Caco-2 (cell line): ENCODE measurements around the gene KLHDC3. TPM values are rescaled to one million over a fixed set of nuclear protein-coding genes. Genes with fewer than 3 reads are reported as not detected.
A peak's percentile ranks its signal among the peaks of the same experiment; 100 is the strongest.

Source experiments
- BruUV-seq: library from RNA; stranded (reverse); fragments of 400-500 nt; replicated peaks from 2 replicates; lab custom pipeline; 2021; lab: Mats Ljungman, UMichigan
- CTCF ChIA-PET: fragments of 300-600 bp; sonication (Branson Sonifier 250); formaldehyde crosslinking; loops from one replicate; lab custom pipeline; 2022; ENCODE audit warnings: antibody characterized with exemption; lab: Charles Lee
- POLR2A ChIA-PET: fragments of 300-600 bp; sonication (Branson Sonifier 250); formaldehyde crosslinking; loops from one replicate; lab custom pipeline; 2022; ENCODE audit warnings: antibody characterized with exemption; lab: Charles Lee
- DNase-seq, 2 experiments: peaks; one replicate each; pipeline versions ENCODE4 v3.0.0 to v3.0.0-alpha.2; 2020 to 2022
- H3K27me3 ChIP-seq: replicated peaks from 2 replicates; pipeline ENCODE4 v1.6.0; 2011; ENCODE audit warnings: low read length; ENCODE audit not compliant: control insufficient read depth, insufficient read depth
- H3K36me3 ChIP-seq: 2 replicates; pipeline ENCODE4 v1.5.1; 2011; ENCODE audit warnings: low read length; ENCODE audit not compliant: control insufficient read depth, insufficient read depth
- H3K4me1 ChIP-seq: fragments of 250-450 bp; sonication (Bioruptor Pico); 2 replicates; pipeline ENCODE4 v1.5.1; 2020; ENCODE audit warnings: mild to moderate bottlenecking
- H3K4me3 ChIP-seq: 2 replicates; pipeline ENCODE4 v1.5.1; 2011; ENCODE audit warnings: low read depth, mild to moderate bottlenecking, control low read depth, low read length
- H3K9me3 ChIP-seq: fragments of 250-450 bp; sonication (Bioruptor Pico); 2 replicates; pipeline ENCODE4 v1.5.1; 2020; ENCODE audit warnings: mild to moderate bottlenecking, moderate library complexity
- H3K27ac Mint-ChIP-seq: one replicate; pipeline ENCODE4 v1.8.0; 2022; ENCODE audit warnings: mixed read lengths; ENCODE audit not compliant: unreplicated experiment
- H3K27me3 Mint-ChIP-seq: one replicate; pipeline ENCODE4 v1.8.0; 2022; ENCODE audit warnings: mixed read lengths; ENCODE audit not compliant: insufficient read depth, unreplicated experiment
- H3K36me3 Mint-ChIP-seq: one replicate; pipeline ENCODE4 v1.8.0; 2022; ENCODE audit warnings: mild to moderate bottlenecking, mixed read lengths; ENCODE audit not compliant: insufficient read depth, unreplicated experiment
- H3K4me1 Mint-ChIP-seq: one replicate; pipeline ENCODE4 v1.8.0; 2022; ENCODE audit warnings: low read depth, mixed read lengths; ENCODE audit not compliant: unreplicated experiment
- H3K4me3 Mint-ChIP-seq: one replicate; pipeline ENCODE4 v1.8.0; 2022; ENCODE audit warnings: mild to moderate bottlenecking, moderate library complexity, mixed read lengths; ENCODE audit not compliant: unreplicated experiment
- H3K9me3 Mint-ChIP-seq: one replicate; pipeline ENCODE4 v1.8.0; 2022; ENCODE audit warnings: mixed read lengths; ENCODE audit not compliant: unreplicated experiment
- intact Hi-C: fragments of 100-400 bp; cut with micrococcal nuclease; formaldehyde crosslinking; loops from one replicate; pipeline ENCODE4 v1.10.0; 2022; ENCODE audit not compliant: unreplicated experiment
- total RNA-seq: library from RNA; stranded (reverse); gene quantifications from 2 replicates; pipeline ENCODE4 v1.2.3, GENCODE V29; 2022
- TF ChIP-seq, protein P1 (sequence below), 2 experiments: fragments of 200-600 bp in 1 of 2; IDR thresholded peaks; 1 replicate in 1 of 2; 2 replicates in 1 of 2; pipeline versions ENCODE4 v1.5.1 to v1.8.0; 2011 to 2022; ENCODE audit warnings: antibody characterized with exemption in 1 of 2, control low read depth in 1 of 2, inconsistent platforms in 1 of 2, low read depth in 1 of 2, low read length in 1 of 2, mild to moderate bottlenecking in 1 of 2, moderate library complexity in 1 of 2; ENCODE audit not compliant: insufficient read depth in 1 of 2, severe bottlenecking in 1 of 2, unreplicated experiment in 1 of 2

The KLHDC3 gene
- total RNA-seq, 1 experiment from 2014 or later: 66.8 TPM

DNA sequence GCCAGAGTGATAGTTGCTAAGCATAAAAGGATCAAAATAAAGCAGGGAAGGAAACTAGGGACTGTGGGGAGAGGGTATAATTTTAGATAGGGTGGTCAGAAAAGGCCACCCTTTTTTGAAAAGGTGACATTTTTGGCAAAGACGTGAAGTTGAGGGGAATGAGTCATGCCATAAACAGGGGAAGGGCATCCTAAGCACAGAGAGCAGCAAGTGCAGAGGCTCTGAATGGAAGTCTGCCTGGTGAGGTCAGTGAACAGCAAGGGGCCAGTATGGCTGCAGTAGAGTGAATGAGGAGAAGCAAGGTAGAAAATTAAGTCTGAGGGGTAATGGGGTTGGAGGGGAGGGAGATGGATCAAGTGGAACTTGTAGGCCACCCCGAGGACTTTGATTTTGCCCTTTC is 47.8 kb downstream of the KLHDC3 start:
- H3K4me1 Mint-ChIP-seq: peaks cover 27% of the 10 kb centered on the region
- H3K36me3 Mint-ChIP-seq: peaks cover 40% of the 10 kb centered on the region
- Histone ChIP-seq H3K4me1 (peaks cover 19% of the 10 kb centered on the region), H3K9me3 (no peaks in the 10 kb centered on the region), H3K36me3 (peaks cover 6% of the 10 kb centered on the region), H3K27me3 (no peaks in the 10 kb centered on the region), H3K4me3 (no peak overlapping the region)
- H3K4me3 Mint-ChIP-seq: peak overlapping the region; percentile 88
- TF ChIP-seq, protein P1, sequence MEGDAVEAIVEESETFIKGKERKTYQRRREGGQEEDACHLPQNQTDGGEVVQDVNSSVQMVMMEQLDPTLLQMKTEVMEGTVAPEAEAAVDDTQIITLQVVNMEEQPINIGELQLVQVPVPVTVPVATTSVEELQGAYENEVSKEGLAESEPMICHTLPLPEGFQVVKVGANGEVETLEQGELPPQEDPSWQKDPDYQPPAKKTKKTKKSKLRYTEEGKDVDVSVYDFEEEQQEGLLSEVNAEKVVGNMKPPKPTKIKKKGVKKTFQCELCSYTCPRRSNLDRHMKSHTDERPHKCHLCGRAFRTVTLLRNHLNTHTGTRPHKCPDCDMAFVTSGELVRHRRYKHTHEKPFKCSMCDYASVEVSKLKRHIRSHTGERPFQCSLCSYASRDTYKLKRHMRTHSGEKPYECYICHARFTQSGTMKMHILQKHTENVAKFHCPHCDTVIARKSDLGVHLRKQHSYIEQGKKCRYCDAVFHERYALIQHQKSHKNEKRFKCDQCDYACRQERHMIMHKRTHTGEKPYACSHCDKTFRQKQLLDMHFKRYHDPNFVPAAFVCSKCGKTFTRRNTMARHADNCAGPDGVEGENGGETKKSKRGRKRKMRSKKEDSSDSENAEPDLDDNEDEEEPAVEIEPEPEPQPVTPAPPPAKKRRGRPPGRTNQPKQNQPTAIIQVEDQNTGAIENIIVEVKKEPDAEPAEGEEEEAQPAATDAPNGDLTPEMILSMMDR (IDR thresholded peaks at IDR 0.05; ENCODE audit: insufficient read depth in 1 of 2, low read depth in 1 of 2, low read length in 1 of 2, severe bottlenecking in 1 of 2, unreplicated experiment in 1 of 2): no peak
- no peak for DNase-seq
- BruUV-seq: no TSS peak
- H3K27me3 Mint-ChIP-seq: no peaks in the 10 kb centered on the region
- ChIA-PET CTCF (no interaction called here), POLR2A (no interaction called here)
- intact Hi-C loops: no loop called here
- peak overlapping the region; percentile 82 for H3K27ac Mint-ChIP-seq
- H3K9me3 Mint-ChIP-seq: no peaks in the 10 kb centered on the region

DNA sequence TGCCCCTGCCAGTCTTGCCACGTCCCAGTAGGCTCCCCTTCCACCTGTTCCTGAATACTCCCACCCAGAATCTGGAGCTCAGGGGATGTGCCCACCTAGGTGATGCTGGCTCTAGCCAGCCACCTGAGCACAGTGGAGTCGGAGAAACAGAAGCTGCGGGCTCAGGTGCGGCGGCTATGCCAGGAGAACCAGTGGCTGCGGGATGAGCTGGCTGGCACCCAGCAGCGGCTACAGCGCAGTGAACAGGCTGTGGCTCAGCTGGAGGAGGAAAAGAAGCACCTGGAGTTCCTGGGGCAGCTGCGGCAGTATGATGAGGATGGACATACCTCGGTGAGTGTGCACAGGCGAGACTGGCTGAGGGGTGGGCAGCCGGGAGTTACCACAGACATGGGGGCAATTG is 48.8 kb downstream of the KLHDC3 start:
- intact Hi-C loops: no loop called here
- no peak overlapping the region for H3K4me3 ChIP-seq
- no peaks in the 10 kb centered on the region for H3K27me3 Mint-ChIP-seq
- H3K36me3 Mint-ChIP-seq: peaks cover 37% of the 10 kb centered on the region
- H3K4me3 Mint-ChIP-seq: no peak overlapping the region
- no peaks in the 10 kb centered on the region for H3K9me3 ChIP-seq
- peaks cover 6% of the 10 kb centered on the region for H3K36me3 ChIP-seq
- H3K27me3 ChIP-seq: no peaks in the 10 kb centered on the region
- H3K27ac Mint-ChIP-seq: no peak overlapping the region
- POLR2A ChIA-PET: no interaction called here
- DNase-seq: no peak
- CTCF ChIA-PET: no interaction called here
- peaks cover 27% of the 10 kb centered on the region for H3K4me1 Mint-ChIP-seq
- TF ChIP-seq, protein P1 (IDR thresholded peaks at IDR 0.05; ENCODE audit: insufficient read depth in 1 of 2, low read depth in 1 of 2, low read length in 1 of 2, severe bottlenecking in 1 of 2, unreplicated experiment in 1 of 2): no peak
- BruUV-seq: no TSS peak
- no peaks in the 10 kb centered on the region for H3K9me3 Mint-ChIP-seq
- H3K4me1 ChIP-seq: peaks cover 19% of the 10 kb centered on the region

DNA sequence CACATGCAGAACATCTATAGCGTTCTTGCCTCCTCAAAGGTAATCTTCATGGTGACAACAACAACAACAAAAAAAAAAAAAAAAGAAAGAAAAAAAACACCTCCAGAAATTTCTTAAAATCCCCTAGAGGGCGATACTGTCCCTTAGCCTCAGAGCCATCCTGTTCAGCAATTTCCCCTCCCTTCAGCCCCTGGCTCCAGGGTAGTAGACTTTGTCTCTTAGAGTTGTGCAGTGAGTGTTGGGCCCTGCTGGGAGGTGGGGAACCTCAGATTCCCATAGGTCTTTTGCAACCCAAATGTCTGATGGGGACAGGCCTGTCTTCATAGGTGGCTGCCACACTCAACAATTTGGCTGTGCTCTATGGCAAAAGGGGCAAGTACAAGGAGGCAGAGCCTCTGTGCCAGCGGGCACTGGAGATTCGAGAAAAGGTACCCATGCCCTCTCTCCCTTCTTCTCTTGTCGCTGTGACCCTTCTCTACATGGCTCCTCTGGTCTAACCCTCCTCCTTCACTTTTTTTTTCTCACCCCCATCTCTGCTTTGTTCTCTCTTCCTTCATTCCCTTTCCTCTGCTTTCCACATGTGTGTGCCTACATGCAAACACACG is 56.1 kb downstream of the KLHDC3 start:
- peaks cover 5% of the 10 kb centered on the region; the same call in 1 of the 2 replicates for H3K4me1 ChIP-seq
- Mint-ChIP-seq H3K4me1 (peaks cover 7% of the 10 kb centered on the region), H3K36me3 (peaks cover 6% of the 10 kb centered on the region), H3K9me3 (no peaks in the 10 kb centered on the region), H3K27ac (no peak overlapping the region), H3K27me3 (no peaks in the 10 kb centered on the region), H3K4me3 (no peak overlapping the region)
- H3K9me3 ChIP-seq: no peaks in the 10 kb centered on the region
- DNase-seq: peak; percentile 59 to 64
- H3K36me3 ChIP-seq: peaks cover 2% of the 10 kb centered on the region
- no peaks in the 10 kb centered on the region for H3K27me3 ChIP-seq
- ChIA-PET CTCF (interaction anchor here (0.7 kb wide), 1 partner anchor 38 kb away, joined by 3 read pairs; no protein-coding TSS in a partner anchor), POLR2A (no interaction called here)
- intact Hi-C loops: loop anchor here (1.0 kb wide), 1 partner anchor 60 kb away; no protein-coding TSS in a partner anchor
- TF ChIP-seq, protein P1 (IDR thresholded peaks at IDR 0.05; ENCODE audit: insufficient read depth in 1 of 2, low read depth in 1 of 2, low read length in 1 of 2, severe bottlenecking in 1 of 2, unreplicated experiment in 1 of 2): peak; percentile 62 to 66
- no peak overlapping the region for H3K4me3 ChIP-seq
- no TSS peak for BruUV-seq

Other genes with a start within 250 kb of the KLHDC3 start
- gene BICRAL, start 232.2 kb upstream of the KLHDC3 start, total RNA-seq: 5.0 and 5.3 TPM in 2 replicates
- 103 and 110 TPM in 2 replicates for gene RPL7L1, start 134.6 kb upstream of the KLHDC3 start, total RNA-seq
- gene PTCRA, start 98.2 kb upstream of the KLHDC3 start, total RNA-seq: not detected in 2 replicates
- 49.2 and 56.1 TPM in 2 replicates for gene CNPY3, start 84.8 kb upstream of the KLHDC3 start, total RNA-seq
- not detected in 2 replicates for gene GNMT, start 53.5 kb upstream of the KLHDC3 start, total RNA-seq
- gene PEX6, start 35.1 kb upstream of the KLHDC3 start, total RNA-seq: 6.9 and 8.2 TPM in 2 replicates
- 44.4 and 45.0 TPM in 2 replicates for gene PPP2R5D, start 29.7 kb upstream of the KLHDC3 start, total RNA-seq
- gene MEA1, start 303 bp upstream of the KLHDC3 start, total RNA-seq: 60.3 and 62.3 TPM in 2 replicates
- 71.0 and 74.9 TPM in 2 replicates for gene RRP36, start 7.4 kb downstream of the KLHDC3 start, total RNA-seq
- 25.3 and 26.7 TPM in 2 replicates for gene CUL7, start 39.6 kb downstream of the KLHDC3 start, total RNA-seq
- gene MRPL2, start 45.2 kb downstream of the KLHDC3 start, total RNA-seq: 123 and 124 TPM in 2 replicates
- 47.7 and 52.7 TPM in 2 replicates for gene KLC4, start 45.4 kb downstream of the KLHDC3 start, total RNA-seq
- 175 and 180 TPM in 2 replicates for gene PTK7, start 62.1 kb downstream of the KLHDC3 start, total RNA-seq
- gene SRF, start 157.0 kb downstream of the KLHDC3 start, total RNA-seq: 31.3 and 32.1 TPM in 2 replicates
- gene CUL9, start 167.9 kb downstream of the KLHDC3 start, total RNA-seq: 16.7 and 16.8 TPM in 2 replicates
- 56.1 and 62.6 TPM in 2 replicates for gene DNPH1, start 215.2 kb downstream of the KLHDC3 start, total RNA-seq
- gene TTBK1, start 229.2 kb downstream of the KLHDC3 start, total RNA-seq: 0.51 and 0.61 TPM in 2 replicates